H1 (cell line): ENCODE measurements around the gene PLCB2. TPM values are rescaled to one million over a fixed set of nuclear protein-coding genes. Genes with fewer than 3 reads are reported as not detected.

ENCODE experiments used
- BRCA1 ChIP-seq: IDR thresholded peaks from 2 replicates; pipeline ENCODE4 v1.6.1; 2012; ENCODE audit warnings: low read depth, low read length, improper control_type of control experiment
- EGR1 ChIP-seq: IDR thresholded peaks from 2 replicates; pipeline ENCODE4 v1.6.1; 2011; ENCODE audit warnings: low read depth, low read length, borderline replicate concordance
- KDM5A ChIP-seq: fragments of 200-600 bp; IDR thresholded peaks from 2 replicates; pipeline ENCODE4 v1.7.1; 2012; ENCODE audit warnings: mild to moderate bottlenecking, low read length, inconsistent platforms, mixed read lengths
- POU5F1 ChIP-seq: IDR thresholded peaks from 2 replicates; pipeline ENCODE4 v1.6.1; 2011; ENCODE audit warnings: low read depth, mild to moderate bottlenecking, low read length, moderate library complexity
- RBBP5 ChIP-seq: IDR thresholded peaks from 2 replicates; pipeline ENCODE4 v1.7.1; 2012; ENCODE audit warnings: low read depth, mild to moderate bottlenecking, inconsistent platforms, low read length, moderate library complexity, borderline replicate concordance
- SP1 ChIP-seq: IDR thresholded peaks from 2 replicates; pipeline ENCODE4 v1.6.1; 2011; ENCODE audit warnings: low read depth, low read length
- SRF ChIP-seq: IDR thresholded peaks from 2 replicates; pipeline ENCODE4 v1.6.1; 2011; ENCODE audit warnings: mild to moderate bottlenecking, low read depth, low read length, moderate library complexity
- TBP ChIP-seq: IDR thresholded peaks from 2 replicates; pipeline ENCODE4 v1.6.1; 2011; ENCODE audit warnings: low read depth, low read length, improper control_type of control experiment
- YY1 ChIP-seq: IDR thresholded peaks from 2 replicates; pipeline ENCODE4 v1.6.1; 2011; ENCODE audit warnings: low read depth, mild to moderate bottlenecking, low read length
- polyA plus RNA-seq, 7 experiments: library from polyadenylated mRNA; depleted of rRNA in 3 of 7; stranded (reverse) in 5 of 7; unstranded in 2 of 7; fragments of >200 nt in 5 of 7; fragments of 200-250 nt in 2 of 7; gene quantifications; 1 replicate in 5 of 7; 2 replicates in 1 of 7; 4 replicates in 1 of 7; pipeline versions ENCODE4 v1.2.1 to v1.2.3, GENCODE V29; 2011 to 2013; ENCODE audit warnings: missing spikeins in 2 of 7, mixed read lengths in 2 of 7
- total RNA-seq: library from RNA; stranded (reverse); fragmentation: NEBNext Ultra II Directional; extraction: Animal tissue kit (Norgen Biotek cat#: 25700); gene quantifications from 2 replicates; pipeline ENCODE4 v1.2.1, GENCODE V29; 2021
- TF ChIP-seq, protein P1 (sequence below): fragments of 300-600 bp; sonication (generic); IDR thresholded peaks from 2 replicates; pipeline ENCODE4 v1.7.1; 2012; ENCODE audit warnings: low read length, moderate library complexity, mild to moderate bottlenecking, inconsistent platforms; ENCODE audit not compliant: insufficient replicate concordance
- TF ChIP-seq, protein P2 (sequence below): IDR thresholded peaks from 2 replicates; pipeline ENCODE4 v1.6.1; 2012; ENCODE audit warnings: low read length, inconsistent platforms

PLCB2 gene
- total and polyA plus RNA-seq, 2 of the 8 experiments (the other 6 are each of a cell fraction or from before 2014, with no cell fraction given) = 7.2 to 8.4 TPM

DNA sequence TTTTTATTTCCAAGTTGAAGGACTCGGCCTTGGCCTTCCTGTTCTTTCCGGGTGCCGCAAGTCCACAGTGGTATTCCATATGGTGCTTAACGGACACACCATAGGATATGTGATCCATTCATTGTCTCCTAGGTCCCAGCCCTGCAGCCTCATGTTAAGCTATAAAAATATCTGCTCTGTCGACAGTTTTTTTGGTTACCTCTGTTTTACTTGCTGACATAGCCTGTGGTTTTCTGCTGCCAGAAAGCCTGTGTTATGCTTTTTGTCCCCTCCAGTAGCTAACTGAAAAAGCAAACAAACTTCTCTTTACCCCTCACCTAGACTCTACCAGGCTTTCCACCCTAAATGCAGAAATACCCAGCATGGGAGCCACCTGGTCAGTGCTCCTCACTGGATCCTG, 21.0 kb upstream of the PLCB2 start (continued):
- TF ChIP-seq, protein P1, sequence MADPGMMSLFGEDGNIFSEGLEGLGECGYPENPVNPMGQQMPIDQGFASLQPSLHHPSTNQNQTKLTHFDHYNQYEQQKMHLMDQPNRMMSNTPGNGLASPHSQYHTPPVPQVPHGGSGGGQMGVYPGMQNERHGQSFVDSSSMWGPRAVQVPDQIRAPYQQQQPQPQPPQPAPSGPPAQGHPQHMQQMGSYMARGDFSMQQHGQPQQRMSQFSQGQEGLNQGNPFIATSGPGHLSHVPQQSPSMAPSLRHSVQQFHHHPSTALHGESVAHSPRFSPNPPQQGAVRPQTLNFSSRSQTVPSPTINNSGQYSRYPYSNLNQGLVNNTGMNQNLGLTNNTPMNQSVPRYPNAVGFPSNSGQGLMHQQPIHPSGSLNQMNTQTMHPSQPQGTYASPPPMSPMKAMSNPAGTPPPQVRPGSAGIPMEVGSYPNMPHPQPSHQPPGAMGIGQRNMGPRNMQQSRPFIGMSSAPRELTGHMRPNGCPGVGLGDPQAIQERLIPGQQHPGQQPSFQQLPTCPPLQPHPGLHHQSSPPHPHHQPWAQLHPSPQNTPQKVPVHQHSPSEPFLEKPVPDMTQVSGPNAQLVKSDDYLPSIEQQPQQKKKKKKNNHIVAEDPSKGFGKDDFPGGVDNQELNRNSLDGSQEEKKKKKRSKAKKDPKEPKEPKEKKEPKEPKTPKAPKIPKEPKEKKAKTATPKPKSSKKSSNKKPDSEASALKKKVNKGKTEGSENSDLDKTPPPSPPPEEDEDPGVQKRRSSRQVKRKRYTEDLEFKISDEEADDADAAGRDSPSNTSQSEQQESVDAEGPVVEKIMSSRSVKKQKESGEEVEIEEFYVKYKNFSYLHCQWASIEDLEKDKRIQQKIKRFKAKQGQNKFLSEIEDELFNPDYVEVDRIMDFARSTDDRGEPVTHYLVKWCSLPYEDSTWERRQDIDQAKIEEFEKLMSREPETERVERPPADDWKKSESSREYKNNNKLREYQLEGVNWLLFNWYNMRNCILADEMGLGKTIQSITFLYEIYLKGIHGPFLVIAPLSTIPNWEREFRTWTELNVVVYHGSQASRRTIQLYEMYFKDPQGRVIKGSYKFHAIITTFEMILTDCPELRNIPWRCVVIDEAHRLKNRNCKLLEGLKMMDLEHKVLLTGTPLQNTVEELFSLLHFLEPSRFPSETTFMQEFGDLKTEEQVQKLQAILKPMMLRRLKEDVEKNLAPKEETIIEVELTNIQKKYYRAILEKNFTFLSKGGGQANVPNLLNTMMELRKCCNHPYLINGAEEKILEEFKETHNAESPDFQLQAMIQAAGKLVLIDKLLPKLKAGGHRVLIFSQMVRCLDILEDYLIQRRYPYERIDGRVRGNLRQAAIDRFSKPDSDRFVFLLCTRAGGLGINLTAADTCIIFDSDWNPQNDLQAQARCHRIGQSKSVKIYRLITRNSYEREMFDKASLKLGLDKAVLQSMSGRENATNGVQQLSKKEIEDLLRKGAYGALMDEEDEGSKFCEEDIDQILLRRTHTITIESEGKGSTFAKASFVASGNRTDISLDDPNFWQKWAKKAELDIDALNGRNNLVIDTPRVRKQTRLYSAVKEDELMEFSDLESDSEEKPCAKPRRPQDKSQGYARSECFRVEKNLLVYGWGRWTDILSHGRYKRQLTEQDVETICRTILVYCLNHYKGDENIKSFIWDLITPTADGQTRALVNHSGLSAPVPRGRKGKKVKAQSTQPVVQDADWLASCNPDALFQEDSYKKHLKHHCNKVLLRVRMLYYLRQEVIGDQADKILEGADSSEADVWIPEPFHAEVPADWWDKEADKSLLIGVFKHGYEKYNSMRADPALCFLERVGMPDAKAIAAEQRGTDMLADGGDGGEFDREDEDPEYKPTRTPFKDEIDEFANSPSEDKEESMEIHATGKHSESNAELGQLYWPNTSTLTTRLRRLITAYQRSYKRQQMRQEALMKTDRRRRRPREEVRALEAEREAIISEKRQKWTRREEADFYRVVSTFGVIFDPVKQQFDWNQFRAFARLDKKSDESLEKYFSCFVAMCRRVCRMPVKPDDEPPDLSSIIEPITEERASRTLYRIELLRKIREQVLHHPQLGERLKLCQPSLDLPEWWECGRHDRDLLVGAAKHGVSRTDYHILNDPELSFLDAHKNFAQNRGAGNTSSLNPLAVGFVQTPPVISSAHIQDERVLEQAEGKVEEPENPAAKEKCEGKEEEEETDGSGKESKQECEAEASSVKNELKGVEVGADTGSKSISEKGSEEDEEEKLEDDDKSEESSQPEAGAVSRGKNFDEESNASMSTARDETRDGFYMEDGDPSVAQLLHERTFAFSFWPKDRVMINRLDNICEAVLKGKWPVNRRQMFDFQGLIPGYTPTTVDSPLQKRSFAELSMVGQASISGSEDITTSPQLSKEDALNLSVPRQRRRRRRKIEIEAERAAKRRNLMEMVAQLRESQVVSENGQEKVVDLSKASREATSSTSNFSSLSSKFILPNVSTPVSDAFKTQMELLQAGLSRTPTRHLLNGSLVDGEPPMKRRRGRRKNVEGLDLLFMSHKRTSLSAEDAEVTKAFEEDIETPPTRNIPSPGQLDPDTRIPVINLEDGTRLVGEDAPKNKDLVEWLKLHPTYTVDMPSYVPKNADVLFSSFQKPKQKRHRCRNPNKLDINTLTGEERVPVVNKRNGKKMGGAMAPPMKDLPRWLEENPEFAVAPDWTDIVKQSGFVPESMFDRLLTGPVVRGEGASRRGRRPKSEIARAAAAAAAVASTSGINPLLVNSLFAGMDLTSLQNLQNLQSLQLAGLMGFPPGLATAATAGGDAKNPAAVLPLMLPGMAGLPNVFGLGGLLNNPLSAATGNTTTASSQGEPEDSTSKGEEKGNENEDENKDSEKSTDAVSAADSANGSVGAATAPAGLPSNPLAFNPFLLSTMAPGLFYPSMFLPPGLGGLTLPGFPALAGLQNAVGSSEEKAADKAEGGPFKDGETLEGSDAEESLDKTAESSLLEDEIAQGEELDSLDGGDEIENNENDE = no peak
- TF ChIP-seq POU5F1 = no peak
- no peak for TF ChIP-seq EGR1
- no peak for TF ChIP-seq YY1
- no peak for TF ChIP-seq KDM5A
- no peak for TF ChIP-seq RBBP5
- no peak for TF ChIP-seq TBP
- no peak for TF ChIP-seq SP1
- no peak for TF ChIP-seq BRCA1
- TF ChIP-seq, protein P2, sequence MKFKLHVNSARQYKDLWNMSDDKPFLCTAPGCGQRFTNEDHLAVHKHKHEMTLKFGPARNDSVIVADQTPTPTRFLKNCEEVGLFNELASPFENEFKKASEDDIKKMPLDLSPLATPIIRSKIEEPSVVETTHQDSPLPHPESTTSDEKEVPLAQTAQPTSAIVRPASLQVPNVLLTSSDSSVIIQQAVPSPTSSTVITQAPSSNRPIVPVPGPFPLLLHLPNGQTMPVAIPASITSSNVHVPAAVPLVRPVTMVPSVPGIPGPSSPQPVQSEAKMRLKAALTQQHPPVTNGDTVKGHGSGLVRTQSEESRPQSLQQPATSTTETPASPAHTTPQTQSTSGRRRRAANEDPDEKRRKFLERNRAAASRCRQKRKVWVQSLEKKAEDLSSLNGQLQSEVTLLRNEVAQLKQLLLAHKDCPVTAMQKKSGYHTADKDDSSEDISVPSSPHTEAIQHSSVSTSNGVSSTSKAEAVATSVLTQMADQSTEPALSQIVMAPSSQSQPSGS = no peak
- no peak for TF ChIP-seq SRF
